HL-60 (cell line): ENCODE measurements around the gene STXBP1.

Experiments
- GABPA ChIP-seq: IDR thresholded peaks from 2 replicates; pipeline ENCODE4 v1.6.1; 2012; ENCODE audit warnings: low read depth
- TF ChIP-seq, protein P1 (sequence below): IDR thresholded peaks from one replicate; pipeline ENCODE4 v1.5.1; 2011; ENCODE audit warnings: low read length, control low read depth, inconsistent platforms; ENCODE audit not compliant: insufficient read depth

DNA sequence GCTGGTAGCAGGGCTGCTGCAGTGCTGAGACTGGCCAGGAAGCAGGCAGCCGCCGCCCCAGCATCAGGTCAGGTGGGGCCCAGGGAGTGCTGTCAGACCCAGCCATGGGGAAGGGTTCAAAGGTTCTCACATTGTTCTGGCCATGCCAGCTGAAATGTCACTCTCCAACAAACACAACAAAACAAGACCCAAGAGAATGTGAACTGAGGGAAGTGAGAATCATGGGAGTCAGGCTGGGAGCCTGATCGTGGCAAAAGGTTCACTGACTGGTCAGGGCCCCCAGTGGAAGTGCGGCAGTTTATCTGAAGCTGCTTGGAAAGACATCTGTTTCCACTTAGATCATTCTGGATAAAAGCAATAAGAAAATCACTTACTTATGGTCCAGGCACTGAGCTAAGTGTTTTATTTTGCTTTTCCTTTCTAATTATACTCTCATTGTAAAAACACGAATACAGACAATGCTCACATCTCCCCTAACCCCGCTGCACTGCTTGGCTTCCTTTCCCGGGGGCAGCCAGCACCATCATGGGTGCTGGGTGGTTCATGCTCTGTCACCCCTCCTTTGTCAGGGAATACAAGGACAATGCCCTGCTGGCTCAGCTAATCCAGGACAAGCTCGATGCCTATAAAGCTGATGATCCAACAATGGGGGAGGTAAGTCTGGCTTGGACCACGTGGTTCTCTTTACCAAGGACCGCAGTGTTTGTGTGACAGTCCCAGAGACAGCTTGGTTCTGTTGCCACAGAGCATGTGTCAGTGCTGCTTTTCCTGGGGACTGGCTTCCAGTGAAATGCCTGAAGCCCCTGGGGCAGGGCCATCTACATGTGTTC, 52.8 kb downstream of the STXBP1 start:
- TF ChIP-seq, protein P1, sequence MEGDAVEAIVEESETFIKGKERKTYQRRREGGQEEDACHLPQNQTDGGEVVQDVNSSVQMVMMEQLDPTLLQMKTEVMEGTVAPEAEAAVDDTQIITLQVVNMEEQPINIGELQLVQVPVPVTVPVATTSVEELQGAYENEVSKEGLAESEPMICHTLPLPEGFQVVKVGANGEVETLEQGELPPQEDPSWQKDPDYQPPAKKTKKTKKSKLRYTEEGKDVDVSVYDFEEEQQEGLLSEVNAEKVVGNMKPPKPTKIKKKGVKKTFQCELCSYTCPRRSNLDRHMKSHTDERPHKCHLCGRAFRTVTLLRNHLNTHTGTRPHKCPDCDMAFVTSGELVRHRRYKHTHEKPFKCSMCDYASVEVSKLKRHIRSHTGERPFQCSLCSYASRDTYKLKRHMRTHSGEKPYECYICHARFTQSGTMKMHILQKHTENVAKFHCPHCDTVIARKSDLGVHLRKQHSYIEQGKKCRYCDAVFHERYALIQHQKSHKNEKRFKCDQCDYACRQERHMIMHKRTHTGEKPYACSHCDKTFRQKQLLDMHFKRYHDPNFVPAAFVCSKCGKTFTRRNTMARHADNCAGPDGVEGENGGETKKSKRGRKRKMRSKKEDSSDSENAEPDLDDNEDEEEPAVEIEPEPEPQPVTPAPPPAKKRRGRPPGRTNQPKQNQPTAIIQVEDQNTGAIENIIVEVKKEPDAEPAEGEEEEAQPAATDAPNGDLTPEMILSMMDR = no peak
- no peak for TF ChIP-seq GABPA
